Tibial artery (tissue), 4 donors: ENCODE data around the gene RBM20.

Experiments used
- DNase-seq, 2 donors: peaks; one replicate each; pipeline ENCODE4 v3.0.0-alpha.2; 2019
- H3K27ac ChIP-seq, 2 donors: fragments of 200-600 bp; sonication (generic) in 1 of 2; 1 replicate in 1 of 2; 2 replicates in 1 of 2; pipeline ENCODE4 v1.5.1; 2018 to 2019; ENCODE audit warnings: mild to moderate bottlenecking in 1 of 2
- H3K27me3 ChIP-seq, 2 donors: fragments of 200-600 bp; sonication (generic) in 1 of 2; one replicate each; pipeline versions ENCODE4 v1.5.1 to v1.6.0; 2016 to 2019
- H3K36me3 ChIP-seq, 3 donors: fragments of 200-600 bp; sonication (generic) in 2 of 3; one replicate each; pipeline ENCODE4 v1.5.1; 2016 to 2019; ENCODE audit warnings: mild to moderate bottlenecking in 2 of 3
- H3K4me1 ChIP-seq, 4 donors: fragments of 200-600 bp; sonication (generic) in 2 of 4; 1 replicate in 3 of 4; 2 replicates in 1 of 4; pipeline ENCODE4 v1.5.1; 2016 to 2019
- H3K4me3 ChIP-seq, 2 donors: fragments of 200-600 bp; sonication (generic) in 1 of 2; 1 replicate in 1 of 2; 2 replicates in 1 of 2; pipeline ENCODE4 v1.5.1; 2018 to 2019; ENCODE audit warnings: mild to moderate bottlenecking in 2 of 2
- H3K9me3 ChIP-seq, 3 donors: fragments of 200-600 bp; sonication (generic) in 1 of 3; one replicate each; pipeline ENCODE4 v1.5.1; 2016 to 2019
- intact Hi-C: fragments of 100-400 bp; cut with DNase I; formaldehyde crosslinking; loops from one replicate; pipeline ENCODE4 v1.15.0; 2023; ENCODE audit warnings: low total_unique reads
- TF ChIP-seq, protein P1 (sequence below), 2 experiments: fragments of 200-600 bp in 1 of 2; fragments of 450-650 bp in 1 of 2; IDR thresholded peaks; one replicate each; pipeline ENCODE4 v1.5.1; 2017 to 2019; ENCODE audit warnings: antibody characterized with exemption in 2 of 2, mild to moderate bottlenecking in 1 of 2, moderate library complexity in 1 of 2

RBM20 gene

DNA sequence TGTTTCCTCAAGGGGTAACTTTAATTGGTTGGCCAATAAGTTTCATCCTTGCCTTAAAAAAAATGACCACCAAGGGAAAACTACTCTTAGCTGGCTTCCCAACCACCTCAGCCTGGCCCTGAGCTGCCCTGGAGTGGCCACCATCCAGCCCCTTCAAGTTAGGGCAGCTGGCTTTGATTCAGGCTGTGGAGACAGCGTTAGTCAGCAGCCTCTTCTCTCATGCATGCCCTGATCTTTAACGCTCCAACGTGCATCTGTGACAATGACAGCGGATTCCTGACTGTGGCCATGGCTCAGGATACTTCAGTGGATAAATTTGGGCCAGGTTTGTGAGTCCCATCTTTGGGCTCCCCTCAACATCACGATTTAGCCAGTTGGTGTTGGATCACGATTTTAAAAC is 111.6 kb downstream of the RBM20 start:
- Histone ChIP-seq H3K4me1 (peaks cover 0 to 4% (median 0%) of the 10 kb centered on the region in 4 donors), H3K36me3 (no peaks in the 10 kb centered on the region), H3K4me3 (no peak overlapping the region), H3K9me3 (no peaks in the 10 kb centered on the region), H3K27ac (no peak overlapping the region), H3K27me3 (no peaks in the 10 kb centered on the region)
- no peak for DNase-seq
- intact Hi-C loops = no loop called here
- TF ChIP-seq, protein P1, sequence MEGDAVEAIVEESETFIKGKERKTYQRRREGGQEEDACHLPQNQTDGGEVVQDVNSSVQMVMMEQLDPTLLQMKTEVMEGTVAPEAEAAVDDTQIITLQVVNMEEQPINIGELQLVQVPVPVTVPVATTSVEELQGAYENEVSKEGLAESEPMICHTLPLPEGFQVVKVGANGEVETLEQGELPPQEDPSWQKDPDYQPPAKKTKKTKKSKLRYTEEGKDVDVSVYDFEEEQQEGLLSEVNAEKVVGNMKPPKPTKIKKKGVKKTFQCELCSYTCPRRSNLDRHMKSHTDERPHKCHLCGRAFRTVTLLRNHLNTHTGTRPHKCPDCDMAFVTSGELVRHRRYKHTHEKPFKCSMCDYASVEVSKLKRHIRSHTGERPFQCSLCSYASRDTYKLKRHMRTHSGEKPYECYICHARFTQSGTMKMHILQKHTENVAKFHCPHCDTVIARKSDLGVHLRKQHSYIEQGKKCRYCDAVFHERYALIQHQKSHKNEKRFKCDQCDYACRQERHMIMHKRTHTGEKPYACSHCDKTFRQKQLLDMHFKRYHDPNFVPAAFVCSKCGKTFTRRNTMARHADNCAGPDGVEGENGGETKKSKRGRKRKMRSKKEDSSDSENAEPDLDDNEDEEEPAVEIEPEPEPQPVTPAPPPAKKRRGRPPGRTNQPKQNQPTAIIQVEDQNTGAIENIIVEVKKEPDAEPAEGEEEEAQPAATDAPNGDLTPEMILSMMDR (IDR thresholded peaks at IDR 0.05) = no peak

DNA sequence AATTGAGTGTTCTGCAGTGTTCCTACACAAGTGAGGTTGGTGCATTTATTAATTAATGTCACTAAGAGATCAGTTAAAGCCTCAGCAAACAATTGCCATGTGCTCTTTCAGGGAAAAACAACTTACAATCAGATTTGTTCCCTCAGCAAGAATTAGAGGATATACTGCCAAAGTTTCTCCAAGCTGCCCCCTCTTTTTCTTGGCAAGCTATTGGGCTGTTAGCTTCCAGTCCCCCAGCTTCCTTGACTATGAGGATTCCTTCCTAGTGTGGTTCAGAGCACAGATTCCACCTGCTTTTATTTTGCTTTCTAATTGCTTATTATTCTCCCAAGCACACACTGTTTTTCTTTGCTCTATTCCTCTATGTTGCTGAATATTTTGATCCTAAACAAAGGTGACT is 112.7 kb downstream of the RBM20 start:
- Histone ChIP-seq H3K4me1 (peaks cover 0 to 4% (median 0%) of the 10 kb centered on the region in 4 donors), H3K27me3 (no peaks in the 10 kb centered on the region), H3K4me3 (no peak overlapping the region), H3K36me3 (no peaks in the 10 kb centered on the region), H3K9me3 (no peaks in the 10 kb centered on the region), H3K27ac (no peak overlapping the region)
- no peak for DNase-seq
- intact Hi-C loops = no loop called here
- TF ChIP-seq, protein P1 (IDR thresholded peaks at IDR 0.05) = no peak

DNA sequence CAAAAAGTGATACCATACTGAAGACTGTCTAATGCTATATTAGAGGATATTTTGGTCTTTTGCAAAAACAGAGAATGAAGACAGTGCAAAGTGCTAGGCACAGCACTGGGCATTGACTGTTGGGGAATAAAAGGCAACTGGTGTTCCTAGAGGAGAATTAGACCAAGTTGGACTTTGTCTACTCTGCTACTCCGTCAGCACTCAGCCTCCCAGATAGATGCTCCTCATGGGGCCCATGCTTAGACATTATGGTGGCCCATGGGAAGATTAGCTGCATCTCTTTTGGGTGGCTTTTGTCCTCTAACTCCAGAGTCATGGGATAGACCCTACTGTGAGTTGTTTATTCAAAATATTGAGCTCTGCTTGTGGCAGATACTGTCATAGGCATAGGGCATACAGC is 113.5 kb downstream of the RBM20 start:
- Histone ChIP-seq H3K36me3 (no peaks in the 10 kb centered on the region), H3K4me1 (peaks cover 0 to 4% (median 0%) of the 10 kb centered on the region in 4 donors), H3K9me3 (no peaks in the 10 kb centered on the region), H3K27ac (no peak overlapping the region), H3K27me3 (no peaks in the 10 kb centered on the region), H3K4me3 (no peak overlapping the region)
- TF ChIP-seq, protein P1 (IDR thresholded peaks at IDR 0.05) = no peak
- DNase-seq = no peak
- intact Hi-C loops = no loop called here

DNA sequence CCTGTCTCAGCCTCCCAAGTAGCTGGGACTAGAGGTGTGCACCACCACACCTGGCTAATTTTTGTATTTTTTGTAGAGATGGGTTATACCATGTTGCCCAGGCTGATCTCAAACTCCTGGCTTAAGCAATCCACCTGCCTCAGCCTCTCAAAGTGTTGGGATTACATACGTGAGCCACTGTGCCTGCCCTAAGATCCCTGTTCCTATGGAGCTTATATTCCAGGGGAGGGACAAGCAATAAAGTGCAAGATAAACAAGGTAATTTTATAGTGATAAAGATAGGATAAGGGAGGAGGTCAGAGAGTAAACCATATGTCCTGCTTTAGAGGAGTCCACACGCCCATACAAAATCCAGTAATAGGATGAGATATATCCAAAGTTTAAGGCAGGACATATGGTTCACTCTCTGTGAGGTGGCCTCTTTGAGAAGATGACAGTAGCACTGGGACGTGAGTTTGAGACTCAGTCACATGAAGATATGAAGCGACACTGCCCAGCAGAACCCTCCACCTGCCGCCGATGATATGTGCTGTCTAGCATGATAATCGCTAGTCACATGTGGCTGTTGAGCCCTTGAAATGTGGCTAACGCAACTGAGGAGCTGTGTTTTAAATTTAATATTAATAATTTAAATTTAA is 114.1 kb downstream of the RBM20 start:
- Histone ChIP-seq H3K4me1 (peaks cover 0 to 4% (median 0%) of the 10 kb centered on the region in 4 donors), H3K27me3 (peaks cover 0 to 2% of the 10 kb centered on the region in 2 donors), H3K4me3 (no peak overlapping the region), H3K27ac (no peak overlapping the region), H3K9me3 (no peaks in the 10 kb centered on the region), H3K36me3 (no peaks in the 10 kb centered on the region)
- no peak for DNase-seq
- intact Hi-C loops = no loop called here
- TF ChIP-seq, protein P1 (IDR thresholded peaks at IDR 0.05) = no peak

DNA sequence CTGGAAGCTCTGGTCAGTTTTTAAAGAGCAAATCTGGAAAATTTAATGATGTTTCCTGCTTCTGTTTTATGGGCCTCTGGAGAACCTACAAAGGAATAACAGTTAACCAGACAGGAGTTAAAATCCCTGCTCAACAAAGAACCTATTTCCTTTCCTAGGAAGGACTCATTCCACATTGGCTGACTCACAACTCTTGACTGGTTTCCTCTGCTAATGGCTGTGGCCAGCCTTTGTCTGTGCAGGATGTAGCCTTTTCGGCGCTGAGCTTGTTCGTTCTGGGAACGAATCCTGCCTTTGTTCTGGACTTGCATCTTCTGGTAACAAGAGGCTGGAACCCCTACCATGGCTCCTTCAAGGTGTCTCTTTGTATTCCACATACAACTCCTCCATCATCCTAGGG is 114.8 kb downstream of the RBM20 start:
- no peaks in the 10 kb centered on the region for H3K9me3 ChIP-seq
- peaks cover 0 to 4% (median under 1%) of the 10 kb centered on the region in 4 donors for H3K4me1 ChIP-seq
- no peak overlapping the region for H3K4me3 ChIP-seq
- intact Hi-C loops = no loop called here
- no peaks in the 10 kb centered on the region for H3K36me3 ChIP-seq
- H3K27ac ChIP-seq = no peak overlapping the region
- peaks cover 0 to 2% of the 10 kb centered on the region in 2 donors for H3K27me3 ChIP-seq
- TF ChIP-seq, protein P1 (IDR thresholded peaks at IDR 0.05) = no peak
- DNase-seq = no peak
